Umbilical cord (tissue), 2 donors: Measurements from ENCODE around the gene DDRGK1. TPM values are rescaled to one million over a fixed set of nuclear protein-coding genes. Genes with fewer than 3 reads are reported as not detected.

Experiments
- DNase-seq: peaks from one replicate; pipeline ENCODE4 v3.0.0-alpha.2; 2015; ENCODE audit warnings: low spot score
- total RNA-seq: library from RNA; depleted of rRNA; stranded (reverse); fragments of >200 nt; gene quantifications from one replicate; pipeline ENCODE4 v1.2.3, GENCODE V29; 2014; ENCODE audit warnings: low replicate concordance; ENCODE audit not compliant: insufficient read depth

DDRGK1 gene
- total RNA-seq: 14.4 TPM

DNA sequence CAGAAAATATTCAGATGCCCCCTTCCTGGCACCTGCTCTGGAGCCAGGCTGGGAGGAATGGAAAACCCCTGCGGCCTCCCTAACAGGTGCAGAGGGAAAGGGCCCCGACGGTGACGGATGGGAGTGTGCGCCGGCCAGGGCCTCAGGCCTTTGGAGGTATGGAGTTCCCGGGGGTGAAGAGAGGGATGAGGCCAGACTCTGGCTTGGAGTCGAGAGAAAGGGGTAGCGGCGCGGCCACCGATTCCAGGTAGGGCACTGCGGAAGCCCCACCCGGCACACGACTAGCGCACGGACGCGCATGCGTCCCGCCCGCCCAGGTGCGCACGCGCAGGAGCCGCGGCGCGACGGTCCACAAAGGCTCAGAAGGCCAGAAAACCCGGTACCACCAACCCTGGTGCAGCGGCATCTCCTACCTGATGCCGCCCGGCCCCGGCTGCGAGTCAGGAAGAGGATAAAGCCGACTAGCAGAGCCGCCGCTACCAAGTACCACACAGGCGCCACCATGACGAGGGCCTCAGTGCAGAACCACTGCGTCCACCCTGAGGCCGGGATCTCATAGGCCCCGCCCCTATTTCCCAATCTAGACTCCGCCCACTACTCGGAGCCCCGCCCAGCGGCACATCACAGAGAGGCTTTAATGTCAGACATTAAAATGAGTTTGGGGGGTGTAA, at the start of gene DDRGK1:
TSS of gene DDRGK1 (minus strand) at position 559 of the 671 bp plus-strand sequence. CDS start at position 504, 55 bp downstream.
- peak; percentile 89 for DNase-seq

GRCh38 chr20:3251806-3252205, 47.3 kb upstream of the DDRGK1 start:
- no peak for DNase-seq

GRCh38 chr20:3250091-3250504, 45.6 kb upstream of the DDRGK1 start:
- DNase-seq: no peak

DNA sequence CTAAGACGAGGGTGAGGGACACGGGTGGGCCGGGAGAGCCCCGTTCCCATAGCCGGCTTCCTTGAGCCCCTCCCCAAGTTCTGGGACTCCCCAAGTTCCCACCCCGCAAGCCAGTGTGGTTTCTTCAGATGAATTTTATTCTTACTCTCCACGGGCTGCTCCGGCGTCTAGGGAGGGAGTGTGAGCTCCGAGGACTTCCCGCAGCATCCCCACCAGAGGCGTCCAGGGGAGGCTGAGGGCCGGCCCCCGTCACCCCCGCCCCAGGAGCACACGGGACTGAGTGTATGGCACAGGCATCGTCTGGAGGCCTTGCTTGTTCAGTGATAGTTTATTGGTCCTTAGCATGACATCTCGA, 44.5 kb upstream of the DDRGK1 start:
- no peak for DNase-seq

GRCh38 chr20:3248167-3248992, 43.9 kb upstream of the DDRGK1 start:
- peak; percentile 24 for DNase-seq

- peak; percentile 41 for DNase-seq
Measured at GRCh38 chr20:3247638-3248037, 43.2 kb upstream of the DDRGK1 start.

DNA sequence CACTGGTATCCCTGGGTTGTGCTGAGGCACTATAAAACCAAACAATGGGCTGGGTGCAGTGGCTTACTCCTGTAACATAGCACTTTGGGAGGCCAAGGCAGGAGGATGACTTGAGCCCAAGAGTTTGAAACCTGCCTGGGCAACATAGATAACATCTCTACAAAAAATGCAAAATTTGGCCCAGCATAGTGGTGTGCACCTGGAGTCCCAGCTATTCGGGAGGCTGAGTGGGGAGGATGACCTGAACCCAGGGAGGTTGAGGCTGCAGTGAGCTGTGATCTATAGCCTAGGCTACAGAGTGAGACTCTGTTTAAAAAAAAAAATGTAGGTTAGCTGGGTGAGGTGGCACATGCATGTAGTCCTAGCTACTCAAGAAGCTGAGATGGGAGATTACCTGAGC, 42.2 kb upstream of the DDRGK1 start:
- DNase-seq: no peak

- DNase-seq: no peak
Measured at GRCh38 chr20:3245711-3246110, 41.2 kb upstream of the DDRGK1 start.

- DNase-seq: no peak
Measured at GRCh38 chr20:3245156-3245555, 40.7 kb upstream of the DDRGK1 start.

DNA sequence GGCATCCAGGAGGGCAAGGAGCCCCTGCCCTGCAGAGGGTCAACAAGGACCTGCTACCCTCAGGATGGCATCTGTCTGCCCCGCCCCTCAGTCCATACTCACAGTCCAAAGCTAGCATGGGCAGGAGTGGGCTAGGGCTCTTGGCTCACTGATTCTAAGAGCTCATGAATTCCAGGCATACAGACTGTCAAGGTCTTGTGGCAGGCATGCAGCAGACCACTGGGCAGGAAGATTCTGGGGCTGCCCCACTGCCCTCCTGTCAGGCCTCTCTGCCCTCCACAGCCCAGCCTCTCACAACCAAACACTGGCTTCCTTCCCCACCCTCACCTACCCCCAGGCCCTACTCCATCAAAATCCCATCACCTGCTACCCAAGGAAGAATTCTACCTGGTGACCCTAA, 40.1 kb upstream of the DDRGK1 start:
- no peak for DNase-seq

- DNase-seq: no peak
Measured at GRCh38 chr20:3243718-3244358, 39.4 kb upstream of the DDRGK1 start.

DNA sequence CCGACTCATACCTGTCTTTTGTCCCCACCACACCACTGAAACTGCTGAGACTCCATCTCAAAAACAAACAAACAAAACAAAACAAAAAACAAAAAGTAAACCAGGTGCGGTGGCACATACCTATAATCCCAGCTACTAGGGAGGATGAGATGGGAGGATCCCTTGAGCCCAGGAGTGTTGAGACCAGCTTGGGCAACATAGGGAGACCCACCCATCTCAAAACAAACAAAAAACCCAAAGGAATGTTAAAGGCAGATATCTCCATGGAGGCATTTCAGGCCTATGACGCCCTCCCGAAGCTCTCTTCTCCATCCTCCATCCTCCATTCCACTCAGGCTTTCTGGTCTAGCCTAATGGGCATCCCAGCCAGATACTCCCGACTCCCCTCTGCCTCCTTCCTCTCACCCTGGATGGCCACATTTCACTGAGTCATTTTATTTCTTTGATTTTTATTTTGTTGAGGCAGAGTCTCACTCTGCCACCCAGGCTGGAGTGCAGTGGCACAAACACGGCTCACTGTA, 37.8 kb upstream of the DDRGK1 start:
- DNase-seq: no peak

GRCh38 chr20:3240776-3241363, 36.4 kb upstream of the DDRGK1 start:
- DNase-seq: no peak

DNA sequence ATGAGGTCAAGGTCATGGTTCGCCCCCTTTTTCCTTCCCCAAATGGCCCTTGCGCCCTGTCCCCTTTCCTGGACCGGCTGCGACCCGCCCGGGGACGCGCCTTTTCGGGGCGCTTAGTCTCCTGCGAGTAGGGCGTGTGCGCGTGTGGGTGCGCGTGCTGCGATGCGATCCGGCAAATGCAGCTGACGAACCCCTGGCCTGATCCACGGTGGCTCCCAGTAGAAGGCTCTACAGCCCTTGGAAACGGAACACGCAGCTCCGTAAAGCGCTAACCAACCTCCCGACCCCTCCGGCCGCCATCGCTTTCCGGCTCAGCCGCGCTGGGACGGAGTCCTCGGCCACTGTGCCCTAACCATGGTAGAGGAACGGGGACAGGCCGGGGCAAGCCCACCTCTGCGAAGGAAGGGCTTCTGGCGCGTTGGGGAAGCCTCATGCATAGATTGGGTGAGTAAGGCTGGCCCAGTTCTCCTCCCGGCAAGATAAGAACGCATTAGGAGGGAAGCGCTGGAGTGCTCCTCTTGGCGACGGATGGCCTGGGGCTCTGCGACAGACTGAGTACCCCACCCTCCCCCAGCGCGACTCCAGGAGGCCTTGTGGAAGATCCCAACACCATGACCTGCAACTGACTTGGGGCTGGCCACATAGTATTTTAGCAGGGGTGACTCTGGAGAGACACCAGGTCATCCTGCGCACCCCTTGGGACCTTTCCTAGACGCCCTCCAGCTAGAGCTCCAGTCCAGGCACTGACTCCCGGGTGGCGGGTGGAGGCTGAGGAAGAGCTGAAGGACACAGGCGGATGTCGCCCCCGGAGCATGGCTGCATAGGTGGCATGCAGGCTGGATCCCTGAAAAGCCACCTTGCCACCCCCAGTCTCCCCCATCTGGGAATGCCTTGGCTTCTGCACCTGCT, 35.6 kb upstream of the DDRGK1 start:
- DNase-seq: no peak

- peak; percentile 25 for DNase-seq
Measured at GRCh38 chr20:3239026-3239866, 34.8 kb upstream of the DDRGK1 start, which contains the start of gene SLC4A11. Gene SLC4A11 (minus strand): TSS chr20:3239190. CDS start chr20:3239137, 53 bp downstream.

DNA sequence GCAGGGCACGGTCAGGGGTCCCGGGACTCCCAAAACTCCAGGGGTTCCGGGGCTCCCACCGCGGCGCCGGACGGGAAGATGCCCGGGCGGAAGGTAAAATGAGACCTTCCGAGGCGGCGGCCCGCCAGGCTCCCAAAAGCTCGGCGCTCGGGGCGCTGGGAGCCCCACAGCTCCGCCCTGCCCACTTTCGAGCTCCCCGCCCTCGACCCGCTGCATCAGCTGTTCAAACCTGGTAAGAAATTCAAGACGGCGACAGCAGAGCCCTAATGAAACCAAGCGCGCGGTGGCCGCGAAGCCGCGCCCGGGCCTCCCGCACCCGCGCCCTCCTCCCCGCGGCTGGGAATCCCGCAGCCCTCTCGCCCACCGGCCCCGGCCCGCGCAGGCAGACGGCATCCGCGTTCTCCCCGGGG, 34.1 kb upstream of the DDRGK1 start:
- no peak for DNase-seq

DNA sequence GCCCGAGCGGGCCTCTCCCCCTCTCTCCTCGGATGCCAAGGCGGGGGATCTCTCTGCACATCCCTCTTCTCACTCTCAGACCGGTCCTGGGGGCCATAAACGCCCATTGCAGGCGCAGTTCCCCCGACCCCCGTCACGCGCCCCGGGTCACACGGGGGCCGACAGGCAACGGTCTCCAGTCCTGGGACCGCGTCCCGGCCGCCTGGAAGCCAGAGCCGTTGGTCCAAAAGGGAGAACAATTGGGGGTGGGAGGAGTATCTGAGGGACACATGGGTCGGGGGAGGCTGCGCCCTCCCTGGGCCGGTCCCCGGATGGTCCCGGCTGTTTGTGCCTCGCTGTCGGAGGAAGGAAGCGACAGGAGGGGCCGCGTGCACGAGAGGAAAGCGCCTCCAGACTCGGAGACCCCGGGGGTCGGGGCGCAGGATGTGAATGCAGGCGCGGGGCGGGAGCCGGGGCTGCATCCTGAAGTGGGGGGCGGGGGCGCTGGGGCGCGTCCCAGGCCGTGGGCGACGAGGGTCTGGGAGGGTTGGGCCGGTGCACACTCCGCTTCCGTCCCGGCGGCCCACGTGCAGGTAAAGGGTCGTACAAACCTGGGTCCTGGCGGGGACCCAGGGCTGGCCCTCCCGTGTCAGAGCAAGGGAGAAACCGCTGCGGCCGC, 33.6 kb upstream of the DDRGK1 start:
- DNase-seq: no peak

- DNase-seq: no peak
Measured at GRCh38 chr20:3237011-3237957, 32.8 kb upstream of the DDRGK1 start.
